HG03460 (cell line): ENCODE results near the gene FEM1C.
"Not testable (repeated sequence)": the region's sequence is repeated elsewhere in the genome, so short reads cannot be mapped to it uniquely, and the experiment has no call there.

Experiments used
- ATAC-seq: cut with Tn5 transposase; IDR thresholded peaks from one replicate; pipeline ENCODE4 v1.9.1; 2021; ENCODE audit not compliant: unreplicated experiment

Gene FEM1C

GRCh38 chr5:115480271-115480670, 64.3 kb downstream of the FEM1C start:
- ATAC-seq = no peak

- ATAC-seq = not testable (repeated sequence)
Measured at GRCh38 chr5:115479166-115479873, 65.3 kb downstream of the FEM1C start.

- ATAC-seq = no peak
Measured at GRCh38 chr5:115478281-115478680, 66.3 kb downstream of the FEM1C start.

- ATAC-seq = no peak
Measured at GRCh38 chr5:115477581-115477980, 67.0 kb downstream of the FEM1C start.

GRCh38 chr5:115475788-115476187, 68.8 kb downstream of the FEM1C start:
- ATAC-seq = no peak

- ATAC-seq = no peak
Measured at GRCh38 chr5:115472271-115473025, 72.1 kb downstream of the FEM1C start.

- ATAC-seq = no peak
Measured at GRCh38 chr5:115471345-115472063, 73.1 kb downstream of the FEM1C start.

- no peak for ATAC-seq
Measured at GRCh38 chr5:115470921-115471320, 73.7 kb downstream of the FEM1C start.
